C4-2B (cell line): ENCODE results near the gene OVCH1.

Experiments
- ZFX ChIP-seq: fragments of 450-650 bp; IDR thresholded peaks from 2 replicates; pipeline ENCODE4 v1.6.1; 2017
- TF ChIP-seq, protein P1 (sequence below): fragments of 450-650 bp; conservative IDR thresholded peaks from 2 replicates; pipeline ENCODE4 v1.5.1; 2017; ENCODE audit warnings: mild to moderate bottlenecking

GRCh38 chr12:29448157-29448556 lies 49.3 kb downstream of the OVCH1 start:
- TF ChIP-seq, protein P1, sequence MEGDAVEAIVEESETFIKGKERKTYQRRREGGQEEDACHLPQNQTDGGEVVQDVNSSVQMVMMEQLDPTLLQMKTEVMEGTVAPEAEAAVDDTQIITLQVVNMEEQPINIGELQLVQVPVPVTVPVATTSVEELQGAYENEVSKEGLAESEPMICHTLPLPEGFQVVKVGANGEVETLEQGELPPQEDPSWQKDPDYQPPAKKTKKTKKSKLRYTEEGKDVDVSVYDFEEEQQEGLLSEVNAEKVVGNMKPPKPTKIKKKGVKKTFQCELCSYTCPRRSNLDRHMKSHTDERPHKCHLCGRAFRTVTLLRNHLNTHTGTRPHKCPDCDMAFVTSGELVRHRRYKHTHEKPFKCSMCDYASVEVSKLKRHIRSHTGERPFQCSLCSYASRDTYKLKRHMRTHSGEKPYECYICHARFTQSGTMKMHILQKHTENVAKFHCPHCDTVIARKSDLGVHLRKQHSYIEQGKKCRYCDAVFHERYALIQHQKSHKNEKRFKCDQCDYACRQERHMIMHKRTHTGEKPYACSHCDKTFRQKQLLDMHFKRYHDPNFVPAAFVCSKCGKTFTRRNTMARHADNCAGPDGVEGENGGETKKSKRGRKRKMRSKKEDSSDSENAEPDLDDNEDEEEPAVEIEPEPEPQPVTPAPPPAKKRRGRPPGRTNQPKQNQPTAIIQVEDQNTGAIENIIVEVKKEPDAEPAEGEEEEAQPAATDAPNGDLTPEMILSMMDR: no peak
- no peak for TF ChIP-seq ZFX
